Thoracic aorta endothelial cell (primary cell): ENCODE data around the gene ZNF474. TPM values are rescaled to one million over a fixed set of nuclear protein-coding genes. Genes with fewer than 3 reads are reported as not detected.

ENCODE experiments used
- total RNA-seq: library from RNA; depleted of rRNA; stranded (reverse); fragments of >200 nt; gene quantifications from 2 replicates; pipeline ENCODE4 v1.2.3, GENCODE V29; 2012

Gene ZNF474
- 0.22 and 0.40 TPM in 2 replicates for total RNA-seq

DNA sequence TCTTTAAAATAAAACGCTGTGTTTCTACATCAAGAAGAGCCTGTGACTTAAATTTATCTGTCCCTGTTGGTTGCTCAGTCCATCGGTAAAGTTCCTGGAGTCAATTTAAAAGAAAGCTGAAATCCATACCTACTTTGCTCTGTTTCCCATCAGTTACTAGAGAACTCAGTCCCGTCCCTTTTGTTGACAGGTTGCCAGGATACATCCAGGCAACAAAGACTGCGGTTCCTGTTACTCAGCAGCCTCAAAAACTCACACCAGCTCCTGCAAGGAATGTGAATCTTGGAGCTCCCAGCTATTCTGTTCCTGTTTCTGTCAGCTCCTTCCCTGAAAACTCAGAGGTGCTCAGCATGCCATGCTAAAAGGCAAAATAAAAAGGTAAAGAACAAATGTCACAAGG, at the start of gene ZNF474:
Gene ZNF474 (plus strand): TSS at position 241 of the 400 bp plus-strand sequence. CDS start 22,445 bp downstream, outside the sequence.

Other genes with a start within 250 kb of the ZNF474 start
- 35.1 and 38.6 TPM in 2 replicates for gene SRFBP1, start 167.6 kb upstream of the ZNF474 start, total RNA-seq
- 59.9 and 62.9 TPM in 2 replicates for gene LOX, start 51.3 kb upstream of the ZNF474 start, total RNA-seq
- 23.0 and 23.1 TPM in 2 replicates for gene SNCAIP, start 182.7 kb downstream of the ZNF474 start, total RNA-seq